Panc1 (cell line): ENCODE data around the gene KIF1C. TPM values are rescaled to one million over a fixed set of nuclear protein-coding genes. Genes with fewer than 3 reads are reported as not detected.

Source experiments
- ATAC-seq: fragments of 200-7000 bp; cut with Tn5 transposase; 2 replicates; pipeline ENCODE4 v1.9.1; 2020; ENCODE audit warnings: mild to moderate bottlenecking, moderate library complexity
- BruUV-seq: library from RNA; stranded (reverse); fragments of 400-500 nt; replicated peaks from 2 replicates; lab custom pipeline; 2021; lab: Mats Ljungman, UMichigan
- CTCF ChIA-PET: fragments of 300-600 bp; sonication (Branson Sonifier 250); formaldehyde crosslinking; loops from one replicate; lab custom pipeline; 2022; ENCODE audit warnings: antibody characterized with exemption; lab: Charles Lee
- POLR2A ChIA-PET: fragments of 300-600 bp; sonication (Branson Sonifier 250); formaldehyde crosslinking; loops from one replicate; lab custom pipeline; 2022; ENCODE audit warnings: antibody characterized with exemption; lab: Charles Lee
- DNase-seq: peaks from one replicate; pipeline ENCODE4 v3.0.0-alpha.2; 2010; ENCODE audit warnings: low read depth, low spot score
- H3K27ac ChIP-seq: 2 replicates; pipeline ENCODE4 v1.5.1; 2011; ENCODE audit warnings: mild to moderate bottlenecking, low read length, inconsistent platforms
- H3K27me3 ChIP-seq: fragments of 200-500 bp; sonication (Bioruptor generic); 2 replicates; pipeline ENCODE4 v1.6.0; 2014; ENCODE audit warnings: low read length, inconsistent platforms; ENCODE audit not compliant: control insufficient read depth, insufficient read depth
- H3K36me3 ChIP-seq: fragments of 200-500 bp; sonication (Bioruptor generic); 2 replicates; pipeline ENCODE4 v1.5.1; 2014; ENCODE audit warnings: inconsistent platforms, mild to moderate bottlenecking, low read length, moderate library complexity; ENCODE audit not compliant: control insufficient read depth, insufficient read depth
- H3K4me1 ChIP-seq: 2 replicates; pipeline ENCODE4 v1.5.1; 2011; ENCODE audit warnings: inconsistent platforms, mild to moderate bottlenecking, low read length, moderate library complexity; ENCODE audit not compliant: control insufficient read depth, insufficient read depth
- H3K4me3 ChIP-seq, 2 experiments: 2 replicates each; pipeline ENCODE4 v1.5.1; 2011 to 2012; ENCODE audit warnings: low read depth in 2 of 2, low read length in 2 of 2, mild to moderate bottlenecking in 2 of 2, inconsistent platforms in 1 of 2, moderate library complexity in 1 of 2
- H3K9me3 ChIP-seq: fragments of 200-500 bp; sonication (Bioruptor generic); 2 replicates; pipeline ENCODE4 v1.5.1; 2014; ENCODE audit warnings: low read depth, mild to moderate bottlenecking, inconsistent platforms, low read length, moderate library complexity; ENCODE audit not compliant: control insufficient read depth, insufficient read depth
- POLR2AphosphoS5 ChIP-seq: IDR thresholded peaks from 2 replicates; pipeline ENCODE4 v1.6.1; 2012; ENCODE audit warnings: mild to moderate bottlenecking, low read depth, low read length, moderate library complexity
- SIN3A ChIP-seq: IDR thresholded peaks from 2 replicates; pipeline ENCODE4 v1.6.1; 2012; ENCODE audit warnings: low read depth, mild to moderate bottlenecking, low read length, moderate library complexity, borderline replicate concordance; ENCODE audit not compliant: insufficient read depth
- TCF7L2 ChIP-seq: IDR thresholded peaks from 2 replicates; pipeline ENCODE4 v1.6.1; 2011; ENCODE audit warnings: mild to moderate bottlenecking, low read depth, low read length, inconsistent platforms
- in situ Hi-C: cut with HindIII; loops from 2 replicates; pipeline ENCODE4 v1.10.0; 2016; ENCODE audit warnings: low sequenced_read_pairs, low pct_unique_long_range_greater_than_20kb
- intact Hi-C: fragments of 100-400 bp; cut with micrococcal nuclease; formaldehyde crosslinking; loops from one replicate; pipeline ENCODE4 v1.10.0; 2022; ENCODE audit not compliant: unreplicated experiment
- total RNA-seq: library from RNA; stranded (reverse); gene quantifications from one replicate; pipeline ENCODE4 v1.2.1, GENCODE V29; 2021; ENCODE audit not compliant: unreplicated experiment
- TF ChIP-seq, protein P1 (sequence below), 2 experiments: IDR thresholded peaks; 2 replicates each; pipeline ENCODE4 v1.6.1; 2011 to 2012; ENCODE audit warnings: low read depth in 2 of 2, control low read depth in 1 of 2, low read length in 1 of 2, mild to moderate bottlenecking in 1 of 2, moderate library complexity in 1 of 2; ENCODE audit not compliant: insufficient read depth in 1 of 2
- TF ChIP-seq, protein P2 (sequence below): fragments of 450-650 bp; IDR thresholded peaks from 2 replicates; pipeline ENCODE4 v1.5.1; 2017; ENCODE audit warnings: mild to moderate bottlenecking

The KIF1C gene
- total RNA-seq, 1 experiment from 2014 or later, result 117 TPM

DNA sequence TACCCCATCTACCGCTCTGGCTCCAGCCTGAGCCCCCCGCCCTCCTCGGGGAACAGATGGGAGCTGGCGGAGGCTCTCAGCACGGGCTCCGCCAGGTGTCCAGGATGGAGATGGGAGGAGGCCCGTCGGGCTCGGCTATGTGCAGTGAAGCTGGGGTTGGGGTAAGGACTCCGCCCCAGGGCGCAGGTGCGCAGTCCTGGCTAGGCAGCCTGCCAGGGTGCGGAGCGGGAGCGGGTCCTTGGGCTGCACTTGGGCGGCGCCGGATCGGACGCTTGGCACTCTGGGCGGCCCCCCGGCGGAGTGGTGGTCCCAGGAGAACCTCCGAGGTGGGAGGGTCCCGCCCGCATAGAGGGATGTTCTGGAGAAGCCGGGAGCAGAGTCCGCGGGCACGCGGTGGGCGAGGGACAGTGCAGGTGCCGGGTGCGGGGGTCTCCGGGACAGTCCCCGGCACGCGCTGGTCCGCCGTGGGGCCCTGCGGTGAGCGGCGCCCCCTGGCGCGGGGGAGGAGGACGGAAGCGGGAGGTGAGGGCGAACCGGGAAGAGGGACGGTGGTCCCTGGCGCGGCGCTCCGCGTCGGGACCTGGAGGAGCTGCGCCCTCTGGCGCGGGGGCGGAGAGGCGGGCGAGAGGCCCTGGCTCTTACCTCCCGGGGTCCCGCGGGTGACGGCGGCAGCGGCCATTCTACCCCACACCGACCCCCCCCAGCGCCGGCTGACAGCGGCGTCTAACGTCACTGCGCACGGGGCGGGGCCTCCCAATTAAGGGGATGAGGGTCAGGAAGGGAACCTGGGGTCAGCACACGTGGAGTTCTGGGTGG is 10.6 kb upstream of the KIF1C start, which contains the start of gene CAMTA2:
TSS of gene CAMTA2 (minus strand) at position 725 of the 816 bp plus-strand sequence. CDS start 1,453 bp downstream, outside the sequence.
- ATAC-seq, result peak; percentile 95
- ChIA-PET POLR2A (interaction anchor here (0.6 kb wide), 2 partner anchors 38 to 68 kb away, joined by 3 to 8 read pairs; no protein-coding TSS in a partner anchor), CTCF (interaction anchor here (0.6 kb wide), 1 partner anchor 49 kb away, joined by 4 read pairs; no protein-coding TSS in a partner anchor)
- H3K27me3 ChIP-seq, result no peaks in the 10 kb centered on the region
- H3K27ac ChIP-seq, result peak within 1 kb of the TSS; percentile 85
- BruUV-seq, result no TSS peak
- DNase-seq, result no peak
- peak within 1 kb of the TSS; percentile 67 to 75 for H3K4me3 ChIP-seq
- TF ChIP-seq, protein P1, sequence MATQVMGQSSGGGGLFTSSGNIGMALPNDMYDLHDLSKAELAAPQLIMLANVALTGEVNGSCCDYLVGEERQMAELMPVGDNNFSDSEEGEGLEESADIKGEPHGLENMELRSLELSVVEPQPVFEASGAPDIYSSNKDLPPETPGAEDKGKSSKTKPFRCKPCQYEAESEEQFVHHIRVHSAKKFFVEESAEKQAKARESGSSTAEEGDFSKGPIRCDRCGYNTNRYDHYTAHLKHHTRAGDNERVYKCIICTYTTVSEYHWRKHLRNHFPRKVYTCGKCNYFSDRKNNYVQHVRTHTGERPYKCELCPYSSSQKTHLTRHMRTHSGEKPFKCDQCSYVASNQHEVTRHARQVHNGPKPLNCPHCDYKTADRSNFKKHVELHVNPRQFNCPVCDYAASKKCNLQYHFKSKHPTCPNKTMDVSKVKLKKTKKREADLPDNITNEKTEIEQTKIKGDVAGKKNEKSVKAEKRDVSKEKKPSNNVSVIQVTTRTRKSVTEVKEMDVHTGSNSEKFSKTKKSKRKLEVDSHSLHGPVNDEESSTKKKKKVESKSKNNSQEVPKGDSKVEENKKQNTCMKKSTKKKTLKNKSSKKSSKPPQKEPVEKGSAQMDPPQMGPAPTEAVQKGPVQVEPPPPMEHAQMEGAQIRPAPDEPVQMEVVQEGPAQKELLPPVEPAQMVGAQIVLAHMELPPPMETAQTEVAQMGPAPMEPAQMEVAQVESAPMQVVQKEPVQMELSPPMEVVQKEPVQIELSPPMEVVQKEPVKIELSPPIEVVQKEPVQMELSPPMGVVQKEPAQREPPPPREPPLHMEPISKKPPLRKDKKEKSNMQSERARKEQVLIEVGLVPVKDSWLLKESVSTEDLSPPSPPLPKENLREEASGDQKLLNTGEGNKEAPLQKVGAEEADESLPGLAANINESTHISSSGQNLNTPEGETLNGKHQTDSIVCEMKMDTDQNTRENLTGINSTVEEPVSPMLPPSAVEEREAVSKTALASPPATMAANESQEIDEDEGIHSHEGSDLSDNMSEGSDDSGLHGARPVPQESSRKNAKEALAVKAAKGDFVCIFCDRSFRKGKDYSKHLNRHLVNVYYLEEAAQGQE (IDR thresholded peaks at IDR 0.05; ENCODE audit: insufficient read depth in 1 of 2, low read depth in 2 of 2, low read length in 1 of 2), result 0 out of 4 replicates have a peak, but pooled peaks of 1 of the 2 experiments have one; percentile 1
- no peak for TF ChIP-seq TCF7L2
- peak; percentile 48; the same call in 1 of the 2 replicates for TF ChIP-seq POLR2AphosphoS5
- TF ChIP-seq, protein P2, sequence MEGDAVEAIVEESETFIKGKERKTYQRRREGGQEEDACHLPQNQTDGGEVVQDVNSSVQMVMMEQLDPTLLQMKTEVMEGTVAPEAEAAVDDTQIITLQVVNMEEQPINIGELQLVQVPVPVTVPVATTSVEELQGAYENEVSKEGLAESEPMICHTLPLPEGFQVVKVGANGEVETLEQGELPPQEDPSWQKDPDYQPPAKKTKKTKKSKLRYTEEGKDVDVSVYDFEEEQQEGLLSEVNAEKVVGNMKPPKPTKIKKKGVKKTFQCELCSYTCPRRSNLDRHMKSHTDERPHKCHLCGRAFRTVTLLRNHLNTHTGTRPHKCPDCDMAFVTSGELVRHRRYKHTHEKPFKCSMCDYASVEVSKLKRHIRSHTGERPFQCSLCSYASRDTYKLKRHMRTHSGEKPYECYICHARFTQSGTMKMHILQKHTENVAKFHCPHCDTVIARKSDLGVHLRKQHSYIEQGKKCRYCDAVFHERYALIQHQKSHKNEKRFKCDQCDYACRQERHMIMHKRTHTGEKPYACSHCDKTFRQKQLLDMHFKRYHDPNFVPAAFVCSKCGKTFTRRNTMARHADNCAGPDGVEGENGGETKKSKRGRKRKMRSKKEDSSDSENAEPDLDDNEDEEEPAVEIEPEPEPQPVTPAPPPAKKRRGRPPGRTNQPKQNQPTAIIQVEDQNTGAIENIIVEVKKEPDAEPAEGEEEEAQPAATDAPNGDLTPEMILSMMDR, result peak; percentile 91
- TF ChIP-seq SIN3A, result no peak; the same call in 1 of the 2 replicates
- intact Hi-C loops (no loop called here), in situ Hi-C loops (no loop called here)
- H3K9me3 ChIP-seq, result no peaks in the 10 kb centered on the region
- no peaks in the 10 kb centered on the region; the same call in 1 of the 2 replicates for H3K36me3 ChIP-seq
- H3K4me1 ChIP-seq, result peaks cover 6% of the 10 kb centered on the region; the same call in 1 of the 2 replicates

DNA sequence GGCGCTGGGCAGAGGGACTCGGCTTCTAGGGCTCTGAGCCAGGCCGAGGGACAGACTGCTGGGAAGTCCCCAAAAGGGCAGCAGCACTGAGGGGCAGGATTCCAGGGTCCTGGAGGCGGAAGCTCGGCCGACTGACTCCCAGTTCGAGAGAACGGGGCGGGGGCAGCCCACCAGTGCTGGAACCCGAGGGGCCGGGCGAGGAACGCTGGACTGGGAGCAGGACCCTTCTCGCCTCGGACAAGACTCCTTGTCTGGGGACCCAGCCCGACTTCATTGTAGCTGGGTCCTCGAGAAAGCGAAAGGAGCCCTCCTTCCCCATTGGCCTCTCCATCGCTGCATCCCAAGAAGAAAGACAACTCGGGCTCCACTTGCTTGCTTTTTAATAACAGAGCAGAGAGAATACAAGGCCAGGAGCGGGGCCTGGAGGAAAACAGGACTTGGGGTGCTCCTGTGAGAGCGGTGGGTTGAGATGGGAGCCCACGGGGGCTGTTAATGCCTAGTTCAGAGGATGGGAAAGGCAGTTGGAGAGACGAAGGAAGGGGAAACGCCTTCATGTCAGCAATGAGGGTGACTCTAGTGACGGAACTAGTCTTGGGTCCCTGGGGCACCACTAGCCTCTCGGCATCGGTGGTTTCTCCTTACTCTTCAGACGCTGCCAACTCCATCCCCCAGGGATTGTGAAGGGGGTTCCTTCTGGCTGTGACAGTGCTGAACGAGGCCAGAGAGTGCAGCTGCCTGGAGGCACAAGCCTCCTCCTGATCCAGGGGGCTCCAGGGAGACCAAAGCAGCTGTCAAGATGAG is 9.8 kb upstream of the KIF1C start:
- ATAC-seq (peak; percentile 36; the same call in 1 of the 2 replicates), DNase-seq (no peak)
- Histone ChIP-seq H3K27me3 (no peaks in the 10 kb centered on the region), H3K4me1 (peaks cover 6% of the 10 kb centered on the region; the same call in 1 of the 2 replicates), H3K4me3 (peak overlapping the region; percentile 67 to 75), H3K27ac (peak overlapping the region; percentile 85), H3K9me3 (no peaks in the 10 kb centered on the region), H3K36me3 (no peaks in the 10 kb centered on the region; the same call in 1 of the 2 replicates)
- CTCF ChIA-PET, result interaction anchor here (0.8 kb wide), 1 partner anchor 76 kb away, joined by 6 read pairs; no protein-coding TSS in a partner anchor
- intact Hi-C loops, result no loop called here
- in situ Hi-C loops, result no loop called here
- no peak for TF ChIP-seq TCF7L2
- TF ChIP-seq SIN3A, result no peak
- TF ChIP-seq, protein P2, result no peak
- TF ChIP-seq POLR2AphosphoS5, result no peak
- TF ChIP-seq, protein P1 (IDR thresholded peaks at IDR 0.05; ENCODE audit: insufficient read depth in 1 of 2, low read depth in 2 of 2, low read length in 1 of 2), result no peak
- BruUV-seq, result TSS peak; percentile 92
- POLR2A ChIA-PET, result no interaction called here
